ENCODE data around the gene PRPSAP1. TPM values are rescaled to one million over a fixed set of nuclear protein-coding genes. Genes with fewer than 3 reads are reported as not detected.

The PRPSAP1 gene
- total RNA-seq, 1 experiment from 2014 or later = 38.4 TPM

DNA sequence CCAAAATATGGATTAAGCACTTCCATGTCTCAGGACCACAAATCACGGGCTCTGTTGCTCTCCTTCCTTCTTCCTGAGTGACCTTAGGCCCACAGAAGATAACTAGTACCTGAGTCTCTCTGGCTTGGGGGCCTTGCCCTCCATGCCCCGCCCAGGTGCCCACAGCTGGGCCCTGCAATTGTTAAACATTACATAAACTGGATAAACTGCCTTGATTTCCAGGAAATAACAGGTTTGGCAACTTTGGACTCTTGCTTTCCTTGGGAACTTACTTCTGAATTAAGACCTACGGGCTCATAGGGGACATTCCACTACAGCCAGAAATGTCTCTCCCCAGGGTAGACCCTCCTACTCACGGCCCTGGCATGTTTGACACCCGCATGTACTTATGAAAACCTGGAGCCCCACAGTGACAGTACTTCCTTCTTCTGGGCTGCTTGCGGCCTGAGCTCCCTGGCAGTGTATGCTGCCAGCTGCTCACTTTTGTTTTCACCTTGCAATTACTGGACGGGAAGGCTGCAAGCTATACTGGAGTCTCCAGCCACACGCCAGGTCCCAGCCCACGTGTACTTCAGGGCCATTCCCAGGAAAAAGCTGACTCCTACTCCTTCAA is 90.9 kb downstream of the PRPSAP1 start:
- no peaks in the 10 kb centered on the region for H3K9me3 Mint-ChIP-seq
- H4K91ac ChIP-seq (ENCODE audit: insufficient read length, low read depth, low read length) = no peak overlapping the region

More for the DNA sequence above, 90.9 kb downstream of the PRPSAP1 start:
- WGBS (ENCODE audit: extremely low coverage, insufficient read length, low lambda C conversion rate) = no CpG with 5 or more reads among the region's 9 CpGs
- peaks cover 5% of the 10 kb centered on the region for H3K4me1 ChIP-seq (ENCODE audit: insufficient read depth, low read length)
- no peak overlapping the region for H3K9ac ChIP-seq (ENCODE audit: extremely low read depth, insufficient read length, low read length)
- H2BK120ac ChIP-seq (ENCODE audit: low read depth, low read length, poor library complexity, severe bottlenecking) = no peak overlapping the region
- H3K4me1 Mint-ChIP-seq = peaks cover 25 to 33% of the 10 kb centered on the region in 2 experiments
- H3K27me3 ChIP-seq (ENCODE audit: insufficient read depth, low read length) = no peaks in the 10 kb centered on the region
- TF ChIP-seq, protein P1, sequence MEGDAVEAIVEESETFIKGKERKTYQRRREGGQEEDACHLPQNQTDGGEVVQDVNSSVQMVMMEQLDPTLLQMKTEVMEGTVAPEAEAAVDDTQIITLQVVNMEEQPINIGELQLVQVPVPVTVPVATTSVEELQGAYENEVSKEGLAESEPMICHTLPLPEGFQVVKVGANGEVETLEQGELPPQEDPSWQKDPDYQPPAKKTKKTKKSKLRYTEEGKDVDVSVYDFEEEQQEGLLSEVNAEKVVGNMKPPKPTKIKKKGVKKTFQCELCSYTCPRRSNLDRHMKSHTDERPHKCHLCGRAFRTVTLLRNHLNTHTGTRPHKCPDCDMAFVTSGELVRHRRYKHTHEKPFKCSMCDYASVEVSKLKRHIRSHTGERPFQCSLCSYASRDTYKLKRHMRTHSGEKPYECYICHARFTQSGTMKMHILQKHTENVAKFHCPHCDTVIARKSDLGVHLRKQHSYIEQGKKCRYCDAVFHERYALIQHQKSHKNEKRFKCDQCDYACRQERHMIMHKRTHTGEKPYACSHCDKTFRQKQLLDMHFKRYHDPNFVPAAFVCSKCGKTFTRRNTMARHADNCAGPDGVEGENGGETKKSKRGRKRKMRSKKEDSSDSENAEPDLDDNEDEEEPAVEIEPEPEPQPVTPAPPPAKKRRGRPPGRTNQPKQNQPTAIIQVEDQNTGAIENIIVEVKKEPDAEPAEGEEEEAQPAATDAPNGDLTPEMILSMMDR (conservative IDR thresholded peaks at IDR 0.05) = no peak
- H3K4ac ChIP-seq (ENCODE audit: low read depth, low read length) = no peak overlapping the region
- H3K23me2 ChIP-seq (ENCODE audit: insufficient read length, low read depth, low read length, poor library complexity, severe bottlenecking) = peaks cover 4% of the 10 kb centered on the region
- no peak overlapping the region for H3K27ac ChIP-seq (ENCODE audit: insufficient read length, low read depth, low read length)
- no peak overlapping the region for H3T11ph ChIP-seq (ENCODE audit: low read length)
- no peak overlapping the region for H2BK5ac ChIP-seq (ENCODE audit: insufficient read length, low read length)
- H2AK5ac ChIP-seq (ENCODE audit: insufficient read length, low read length) = no peak overlapping the region
- H3K79me2 ChIP-seq (ENCODE audit: insufficient read depth, low read length) = peaks cover 2% of the 10 kb centered on the region; the same call in 1 of the 2 replicates
- no peak overlapping the region for H3K4me3 Mint-ChIP-seq
- no peak overlapping the region for H2BK15ac ChIP-seq (ENCODE audit: low read depth, low read length)
- H2BK20ac ChIP-seq (ENCODE audit: low read depth, low read length, poor library complexity, severe bottlenecking) = no peak overlapping the region
- no peak overlapping the region for H3K56ac ChIP-seq (ENCODE audit: insufficient read length, low read depth, low read length)
- H4K5ac ChIP-seq (ENCODE audit: insufficient read length, low read depth, low read length) = no peak overlapping the region
- H3K23ac ChIP-seq (ENCODE audit: insufficient read length, low read depth, low read length) = no peak overlapping the region
- H4K8ac ChIP-seq (replicated peaks; ENCODE audit: insufficient read length, low read depth, low read length) = no peak overlapping the region
- no peak overlapping the region; a peak in 2 of 7 replicates for H3K27ac Mint-ChIP-seq
- no peak overlapping the region for H3K4me2 ChIP-seq (ENCODE audit: insufficient read depth, insufficient read length, low read length)
- H2BK12ac ChIP-seq (ENCODE audit: insufficient read length, low read depth, low read length) = no peak overlapping the region
- no peak overlapping the region for H3K18ac ChIP-seq (ENCODE audit: insufficient read length, low read depth, low read length)
- no peak for DNase-seq
- H3K9me3 ChIP-seq (ENCODE audit: control insufficient read depth, low read depth, low read length) = no peaks in the 10 kb centered on the region
- H3K14ac ChIP-seq (ENCODE audit: insufficient read depth, low read length) = no peak overlapping the region
- H3K36me3 Mint-ChIP-seq (ENCODE audit: insufficient read depth in 1 of 3, low read depth in 3 of 3) = peaks cover 2% of the 10 kb centered on the region in 3 experiments; a peak in 5 of 7 replicates
- peaks cover 7% of the 10 kb centered on the region for H3K79me1 ChIP-seq (ENCODE audit: insufficient read depth, low read depth, low read length, poor library complexity, severe bottlenecking)
- H4K20me1 ChIP-seq (ENCODE audit: control insufficient read depth, insufficient read depth, insufficient read length) = no peaks in the 10 kb centered on the region
- H2AFZ ChIP-seq (ENCODE audit: low read length) = no peak overlapping the region
- H3K27me3 Mint-ChIP-seq (ENCODE audit: low read depth) = no peaks in the 10 kb centered on the region

All from H9 (cell line).